SJCRH30 (cell line): ENCODE data around the gene MBD3L4. TPM values are rescaled to one million over a fixed set of nuclear protein-coding genes. Genes with fewer than 3 reads are reported as not detected.

ENCODE experiments used
- DNase-seq, 2 experiments: peaks; one replicate each; pipeline ENCODE4 v3.0.0-alpha.2; 2015 to 2020
- H3K27ac ChIP-seq: fragments of 250-450 bp; sonication (Bioruptor Pico); 2 replicates; pipeline ENCODE4 v1.5.1; 2020; ENCODE audit warnings: mild to moderate bottlenecking, moderate library complexity
- H3K27me3 ChIP-seq: fragments of 250-450 bp; sonication (Bioruptor Pico); 2 replicates; pipeline ENCODE4 v1.5.1; 2020; ENCODE audit warnings: mild to moderate bottlenecking, moderate library complexity
- H3K36me3 ChIP-seq: fragments of 250-450 bp; sonication (Bioruptor Pico); 2 replicates; pipeline ENCODE4 v1.5.1; 2020; ENCODE audit warnings: mild to moderate bottlenecking, moderate library complexity
- H3K4me1 ChIP-seq: fragments of 250-450 bp; sonication (Bioruptor Pico); 2 replicates; pipeline ENCODE4 v1.5.1; 2020; ENCODE audit warnings: mild to moderate bottlenecking, moderate library complexity
- H3K4me3 ChIP-seq: fragments of 250-450 bp; sonication (Bioruptor Pico); 2 replicates; pipeline ENCODE4 v1.5.1; 2020; ENCODE audit warnings: mild to moderate bottlenecking, moderate library complexity
- H3K9me3 ChIP-seq: fragments of 250-450 bp; sonication (Bioruptor Pico); replicated peaks from 2 replicates; pipeline ENCODE4 v1.5.1; 2020; ENCODE audit warnings: mild to moderate bottlenecking, moderate library complexity
- total RNA-seq: library from RNA; depleted of rRNA; stranded (reverse); fragments of >200 nt; shearing (Covaris generic); gene quantifications from 2 replicates; pipeline ENCODE4 v1.2.3, GENCODE V29; 2014; rRNA removed

The MBD3L4 gene
- total RNA-seq, 1 experiment from 2014 or later = not detected

DNA sequence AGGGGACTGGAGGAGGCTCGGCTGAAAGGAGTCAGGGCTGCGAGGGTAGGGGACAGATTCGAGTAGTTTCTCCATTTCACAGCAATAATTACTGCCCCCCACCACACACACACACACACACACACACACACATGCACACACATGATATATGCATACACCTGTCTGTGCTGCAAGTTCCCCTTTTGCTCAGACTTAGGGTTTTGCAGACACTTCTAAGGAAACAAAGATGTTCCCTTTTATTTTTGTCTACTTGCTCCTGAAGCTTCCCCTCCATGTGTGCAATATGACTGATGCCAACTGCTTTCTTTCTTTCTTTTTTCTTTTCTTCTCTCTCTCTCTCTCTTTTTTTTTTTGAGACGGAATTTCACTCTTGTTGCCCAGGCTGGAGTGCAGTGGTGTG, 32.1 kb downstream of the MBD3L4 start:
- Histone ChIP-seq H3K9me3 (no peaks in the 10 kb centered on the region), H3K27me3 (no peaks in the 10 kb centered on the region), H3K27ac (no peak overlapping the region), H3K36me3 (no peaks in the 10 kb centered on the region), H3K4me3 (no peak overlapping the region), H3K4me1 (no peaks in the 10 kb centered on the region)
- no peak for DNase-seq

DNA sequence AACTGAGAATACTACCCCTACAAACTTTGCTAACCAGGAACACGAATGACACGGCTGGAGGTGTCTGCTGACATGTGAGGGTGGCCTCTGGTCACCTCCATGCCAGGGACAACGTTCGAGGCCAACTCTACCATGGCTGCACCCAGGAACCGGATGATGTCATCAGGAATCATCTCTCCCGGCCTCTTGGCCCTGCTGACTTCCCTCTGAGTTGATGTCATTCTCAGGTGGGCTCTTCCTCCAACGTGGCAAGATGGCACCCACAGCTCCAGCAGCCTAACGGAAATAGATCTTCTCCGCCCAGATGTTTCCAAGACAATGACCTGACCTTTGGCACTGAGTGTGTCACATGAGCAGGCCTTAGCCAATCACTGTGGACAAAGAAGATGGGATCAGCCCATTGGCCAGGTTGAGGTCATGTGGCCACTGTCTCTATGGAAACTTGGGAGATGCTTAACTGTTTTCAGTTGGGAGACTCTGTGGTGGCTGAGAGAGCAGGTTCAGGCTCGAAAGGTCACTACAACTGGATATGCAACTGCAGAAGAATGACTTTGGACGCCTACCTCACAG, 33.8 kb downstream of the MBD3L4 start:
- Histone ChIP-seq H3K27ac (no peak overlapping the region), H3K36me3 (no peaks in the 10 kb centered on the region), H3K27me3 (no peaks in the 10 kb centered on the region), H3K4me1 (no peaks in the 10 kb centered on the region), H3K9me3 (no peaks in the 10 kb centered on the region), H3K4me3 (no peak overlapping the region)
- no peak for DNase-seq

DNA sequence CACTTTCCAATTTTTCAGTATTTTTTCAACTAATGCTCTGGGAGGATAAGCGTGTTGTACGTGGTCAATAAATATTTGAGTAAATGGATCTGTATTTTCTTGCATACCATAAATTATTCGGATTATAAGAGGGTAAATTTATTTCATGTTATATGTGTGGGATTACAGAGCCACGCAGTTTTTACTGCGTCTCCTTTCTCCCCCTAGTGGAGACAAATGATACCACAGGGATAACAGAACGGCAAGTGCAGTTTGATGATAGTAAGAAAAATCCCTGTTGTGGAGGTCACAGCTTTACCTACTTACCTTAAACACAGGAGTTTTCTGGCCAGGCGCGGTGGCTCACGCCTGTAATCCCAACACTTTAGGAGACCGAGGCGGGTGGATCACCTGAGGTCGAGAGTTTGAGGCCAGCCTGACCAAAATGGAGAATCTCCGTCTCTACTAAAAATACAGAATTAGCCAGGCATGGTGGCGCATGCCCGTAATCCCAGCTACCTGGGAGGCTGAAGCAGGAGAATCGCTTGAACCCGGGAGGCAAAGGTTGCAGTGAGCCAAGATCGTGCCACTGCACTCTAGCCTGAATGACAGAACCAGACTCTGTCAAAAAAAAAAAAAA, 35.6 kb downstream of the MBD3L4 start:
- H3K4me3 ChIP-seq = no peak overlapping the region
- no peak overlapping the region for H3K27ac ChIP-seq
- no peaks in the 10 kb centered on the region for H3K36me3 ChIP-seq
- H3K27me3 ChIP-seq = no peaks in the 10 kb centered on the region
- no peaks in the 10 kb centered on the region for H3K9me3 ChIP-seq
- DNase-seq = no peak
- H3K4me1 ChIP-seq = no peaks in the 10 kb centered on the region

DNA sequence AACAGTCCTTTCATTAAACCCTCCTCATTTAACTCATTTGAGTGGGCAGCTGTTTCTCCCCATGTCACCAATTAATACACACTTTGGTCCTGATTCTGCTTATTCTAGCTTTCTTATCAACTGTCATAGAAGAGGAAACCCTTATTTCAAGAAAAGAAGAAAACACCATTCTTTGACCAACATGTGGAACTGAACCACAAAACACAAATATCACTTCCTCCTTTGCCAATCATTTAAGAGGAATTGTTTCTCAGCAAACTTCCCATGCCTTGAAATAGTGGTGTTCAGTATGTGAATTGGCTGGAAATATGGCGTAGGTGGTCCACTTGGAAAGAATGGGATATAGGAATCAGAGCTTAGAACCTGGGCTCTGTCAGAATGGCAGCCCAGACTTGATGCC, 39.2 kb downstream of the MBD3L4 start:
- Histone ChIP-seq H3K4me3 (no peak overlapping the region), H3K27me3 (no peaks in the 10 kb centered on the region), H3K4me1 (no peaks in the 10 kb centered on the region), H3K27ac (no peak overlapping the region), H3K36me3 (no peaks in the 10 kb centered on the region), H3K9me3 (no peaks in the 10 kb centered on the region)
- no peak for DNase-seq

DNA sequence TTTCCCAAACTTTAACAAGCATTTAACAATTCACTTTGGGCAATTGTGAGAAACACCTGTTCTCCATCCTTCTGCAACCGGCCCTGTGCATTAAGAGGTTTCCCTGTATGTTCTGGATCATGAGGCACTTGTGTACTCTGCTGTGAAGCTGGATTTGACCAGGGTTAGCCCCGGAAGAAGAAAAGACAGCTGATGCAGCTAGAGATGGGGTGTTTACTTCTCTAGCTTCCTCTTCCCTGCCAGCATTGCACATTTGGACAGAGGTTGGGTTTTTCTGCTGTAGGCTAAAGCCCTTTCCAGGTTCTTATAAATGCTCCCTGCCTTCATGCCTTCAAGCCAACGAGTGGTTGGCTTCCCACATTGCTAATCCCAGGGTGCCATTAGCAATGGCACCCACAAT, 39.6 kb downstream of the MBD3L4 start:
- H3K27ac ChIP-seq = no peak overlapping the region
- no peaks in the 10 kb centered on the region for H3K9me3 ChIP-seq
- H3K4me3 ChIP-seq = no peak overlapping the region
- no peaks in the 10 kb centered on the region for H3K4me1 ChIP-seq
- no peaks in the 10 kb centered on the region for H3K36me3 ChIP-seq
- no peaks in the 10 kb centered on the region for H3K27me3 ChIP-seq
- DNase-seq = no peak

DNA sequence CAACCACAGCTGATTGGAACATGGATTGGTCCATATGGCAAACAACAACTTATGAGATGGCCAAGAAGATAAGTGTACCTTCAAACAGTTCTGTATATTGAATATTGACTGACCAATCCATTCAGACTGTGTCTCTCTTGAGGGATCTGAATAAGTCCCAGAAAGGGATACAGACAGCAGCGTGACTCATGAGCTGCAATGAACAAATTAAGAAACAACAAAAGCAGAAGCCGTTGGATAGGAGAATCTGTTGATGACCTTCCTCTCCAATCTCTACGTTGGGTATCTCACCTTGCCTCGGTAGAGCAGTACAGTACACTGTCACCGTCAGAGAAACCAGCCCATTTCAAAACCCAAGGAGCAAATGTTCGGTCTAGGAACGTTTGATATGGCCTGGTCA, 40.0 kb downstream of the MBD3L4 start:
- no peak overlapping the region for H3K27ac ChIP-seq
- no peaks in the 10 kb centered on the region for H3K27me3 ChIP-seq
- DNase-seq = no peak
- no peaks in the 10 kb centered on the region for H3K9me3 ChIP-seq
- no peak overlapping the region for H3K4me3 ChIP-seq
- no peaks in the 10 kb centered on the region for H3K36me3 ChIP-seq
- H3K4me1 ChIP-seq = no peaks in the 10 kb centered on the region

DNA sequence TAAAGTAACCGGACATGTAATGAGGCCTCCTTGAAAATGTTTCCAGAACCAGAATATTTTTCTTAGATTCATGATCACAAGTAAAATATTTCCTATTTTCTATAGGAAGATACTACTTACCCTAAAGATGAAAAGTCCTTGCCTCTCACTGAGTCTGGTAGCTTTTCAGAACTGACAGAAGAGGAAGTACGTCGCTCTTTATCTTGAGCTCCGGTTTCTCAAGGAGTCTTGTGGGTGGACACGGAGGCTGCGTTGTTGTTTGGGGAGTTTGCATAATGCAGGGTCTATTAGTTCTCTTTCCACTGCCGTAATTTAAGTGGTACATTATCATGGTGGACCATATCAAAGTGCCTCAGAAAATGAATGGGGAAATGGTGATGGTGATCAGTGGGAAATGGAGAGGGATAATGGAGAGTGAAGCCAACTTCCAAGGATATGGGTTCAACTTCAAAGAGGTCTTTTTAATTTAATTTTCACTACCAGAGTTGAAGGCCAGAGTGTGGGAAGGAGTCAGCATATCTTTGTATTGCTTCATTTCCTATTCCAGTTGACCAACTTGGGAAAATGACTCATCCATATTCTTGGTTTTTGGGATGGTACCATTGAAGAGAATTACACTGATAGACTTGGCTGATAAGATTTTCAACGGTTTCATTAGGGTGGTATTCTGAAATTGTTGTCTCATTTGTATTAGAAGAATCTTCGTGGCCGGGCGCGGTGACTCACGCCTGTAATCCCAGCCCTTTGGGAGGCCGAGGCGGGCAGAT, 42.1 kb downstream of the MBD3L4 start:
- no peak for DNase-seq
- no peak overlapping the region for H3K4me3 ChIP-seq
- no peaks in the 10 kb centered on the region for H3K9me3 ChIP-seq
- no peaks in the 10 kb centered on the region for H3K4me1 ChIP-seq
- no peak overlapping the region for H3K27ac ChIP-seq
- no peaks in the 10 kb centered on the region for H3K36me3 ChIP-seq
- H3K27me3 ChIP-seq = no peaks in the 10 kb centered on the region

DNA sequence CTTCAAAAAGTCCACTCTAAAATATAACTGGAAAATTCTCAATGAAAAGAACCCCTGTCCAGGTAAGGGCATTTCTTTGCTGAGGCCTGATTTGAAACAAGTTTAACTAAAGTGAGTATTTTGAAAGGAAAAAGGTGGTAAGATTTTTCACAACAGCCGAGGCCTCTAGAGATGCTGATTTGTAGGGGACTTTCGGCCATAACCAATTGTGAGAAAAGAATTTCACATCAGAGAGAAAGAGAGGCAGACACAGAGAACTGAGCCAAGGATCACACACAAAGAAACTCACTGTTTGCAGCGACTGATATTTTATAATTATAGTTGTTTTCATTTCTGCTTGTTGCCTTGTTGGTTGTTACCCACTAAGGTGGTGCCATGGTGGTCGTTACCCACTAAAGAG, 43.2 kb downstream of the MBD3L4 start:
- Histone ChIP-seq H3K27me3 (no peaks in the 10 kb centered on the region), H3K4me1 (no peaks in the 10 kb centered on the region), H3K9me3 (no peaks in the 10 kb centered on the region), H3K27ac (no peak overlapping the region), H3K36me3 (no peaks in the 10 kb centered on the region), H3K4me3 (no peak overlapping the region)
- DNase-seq = no peak

DNA sequence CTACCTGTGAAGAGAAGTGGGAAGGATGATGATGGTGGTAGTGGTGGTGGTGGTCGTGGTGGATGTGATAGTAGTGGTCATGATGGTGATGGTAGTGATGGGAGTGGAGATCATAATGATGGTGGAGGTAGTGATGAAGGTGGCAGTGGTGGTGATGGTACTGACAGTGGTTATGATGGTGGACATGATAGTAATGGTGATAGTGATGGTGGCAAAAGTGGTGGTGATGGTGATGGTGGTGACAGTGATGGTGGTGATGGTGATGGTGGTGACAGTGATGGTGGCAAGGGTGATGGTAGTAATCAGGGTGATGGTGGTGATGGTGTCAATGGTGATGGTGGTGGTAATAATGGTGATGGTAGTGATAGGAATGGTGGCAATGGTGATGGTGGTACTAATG, 44.9 kb downstream of the MBD3L4 start:
- H3K4me3 ChIP-seq = no peak overlapping the region
- no peak for DNase-seq
- no peaks in the 10 kb centered on the region for H3K36me3 ChIP-seq
- no peaks in the 10 kb centered on the region for H3K9me3 ChIP-seq
- no peaks in the 10 kb centered on the region for H3K27me3 ChIP-seq
- H3K4me1 ChIP-seq = no peaks in the 10 kb centered on the region
- H3K27ac ChIP-seq = no peak overlapping the region

DNA sequence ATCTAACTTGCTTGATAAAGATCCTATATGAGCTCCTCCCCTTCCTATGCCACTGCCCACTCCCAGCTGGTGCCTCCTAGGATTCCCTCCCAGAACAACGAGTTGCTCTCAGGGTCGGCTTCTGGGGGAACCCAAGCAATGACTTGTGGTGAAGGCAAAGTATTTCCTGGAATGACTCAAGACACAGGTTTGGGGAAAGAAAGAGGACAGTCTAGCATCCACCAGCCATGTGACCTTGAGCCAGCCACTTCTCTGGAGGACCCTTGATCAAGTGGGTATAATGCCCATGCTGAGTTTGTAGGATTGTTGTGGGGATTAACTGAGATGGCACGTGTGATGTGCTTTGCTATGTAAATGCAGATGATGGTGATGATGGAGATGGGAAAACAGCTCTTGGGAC, 51.7 kb downstream of the MBD3L4 start:
- H3K4me3 ChIP-seq = no peak overlapping the region
- H3K27ac ChIP-seq = no peak overlapping the region
- H3K4me1 ChIP-seq = no peaks in the 10 kb centered on the region
- no peaks in the 10 kb centered on the region for H3K27me3 ChIP-seq
- no peaks in the 10 kb centered on the region for H3K9me3 ChIP-seq
- no peaks in the 10 kb centered on the region for H3K36me3 ChIP-seq
- DNase-seq = no peak

DNA sequence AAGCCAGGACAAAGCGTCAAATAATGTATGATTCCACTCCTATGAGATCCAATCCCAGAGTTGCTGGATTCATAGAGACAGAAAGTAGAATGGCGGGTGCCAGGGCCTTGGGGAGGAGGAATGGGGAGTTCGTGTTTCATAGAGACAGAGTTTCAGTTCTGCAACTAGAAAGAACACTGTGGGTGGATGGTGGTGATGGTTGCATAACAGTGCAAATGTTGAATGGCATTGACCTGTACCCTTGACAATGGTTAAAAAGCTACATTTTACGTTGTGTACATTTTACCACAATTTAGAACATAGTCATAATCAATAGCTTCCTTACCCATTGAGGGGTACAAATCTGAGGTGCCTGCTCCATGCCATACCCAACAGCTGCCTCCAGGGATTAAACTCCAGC, 52.1 kb downstream of the MBD3L4 start:
- no peak for DNase-seq
- Histone ChIP-seq H3K9me3 (no peaks in the 10 kb centered on the region), H3K4me3 (no peak overlapping the region), H3K27ac (no peak overlapping the region), H3K36me3 (no peaks in the 10 kb centered on the region), H3K4me1 (no peaks in the 10 kb centered on the region), H3K27me3 (no peaks in the 10 kb centered on the region)

Other genes starting within 250 kb of the MBD3L4 start
- not detected in 2 replicates for gene ADGRE1, start 152.6 kb downstream of the MBD3L4 start, total RNA-seq
- not detected in 2 replicates for gene MBD3L2B, start 18.7 kb downstream of the MBD3L4 start, total RNA-seq
- gene MBD3L5, start 9.6 kb downstream of the MBD3L4 start, total RNA-seq = not detected in 2 replicates
- not detected in 2 replicates for gene MBD3L2, start 9.1 kb upstream of the MBD3L4 start, total RNA-seq
- gene MBD3L3, start 18.5 kb upstream of the MBD3L4 start, total RNA-seq = not detected in 2 replicates
- gene ZNF557, start 29.5 kb upstream of the MBD3L4 start, total RNA-seq = 12.5 and 13.4 TPM in 2 replicates